Activated CD4-positive, alpha-beta T cell treated with anti-CD3 and anti-CD28 coated beads, Interleukin-2, amount 10 ng/mL, durations not matched to agents 7 days and 5 days (primary cell): ENCODE measurements around the gene FGA. TPM values are rescaled to one million over a fixed set of nuclear protein-coding genes. Genes with fewer than 3 reads are reported as not detected.
A peak's percentile ranks its signal among the peaks of the same experiment; 100 is the strongest.

Experiments used
- CTCF ChIA-PET: fragments of 350-600 bp; sonication (Branson Sonifier 250); formaldehyde crosslinking; loops from one replicate; lab custom pipeline; 2021; ENCODE audit warnings: antibody characterized with exemption; lab: Charles Lee
- POLR2A ChIA-PET: fragments of 350-600 bp; sonication (Branson Sonifier 250); formaldehyde crosslinking; loops from one replicate; lab custom pipeline; 2021; ENCODE audit warnings: antibody characterized with exemption; lab: Charles Lee
- DNase-seq: peaks from one replicate; pipeline ENCODE4 v3.0.0-alpha.2; 2020
- H3K27ac Mint-ChIP-seq: one replicate; pipeline ENCODE4 v1.8.0; 2021; ENCODE audit warnings: mild to moderate bottlenecking, moderate library complexity, mixed read lengths
- H3K27me3 Mint-ChIP-seq: one replicate; pipeline ENCODE4 v1.8.0; 2021; ENCODE audit warnings: mixed read lengths
- H3K36me3 Mint-ChIP-seq: one replicate; pipeline ENCODE4 v1.8.0; 2021; ENCODE audit warnings: low read depth, mixed read lengths
- H3K4me1 Mint-ChIP-seq: one replicate; pipeline ENCODE4 v1.8.0; 2021; ENCODE audit warnings: mixed read lengths
- H3K4me3 Mint-ChIP-seq: one replicate; pipeline ENCODE4 v1.8.0; 2021; ENCODE audit warnings: mild to moderate bottlenecking, moderate library complexity, mixed read lengths
- H3K9me3 Mint-ChIP-seq: one replicate; pipeline ENCODE4 v1.8.0; 2021; ENCODE audit warnings: mixed read lengths
- total RNA-seq, 2 experiments: library from RNA; stranded (reverse); gene quantifications; one replicate each; pipeline ENCODE4 v1.2.3, GENCODE V29; 2021

Gene FGA
- total RNA-seq = not detected

DNA sequence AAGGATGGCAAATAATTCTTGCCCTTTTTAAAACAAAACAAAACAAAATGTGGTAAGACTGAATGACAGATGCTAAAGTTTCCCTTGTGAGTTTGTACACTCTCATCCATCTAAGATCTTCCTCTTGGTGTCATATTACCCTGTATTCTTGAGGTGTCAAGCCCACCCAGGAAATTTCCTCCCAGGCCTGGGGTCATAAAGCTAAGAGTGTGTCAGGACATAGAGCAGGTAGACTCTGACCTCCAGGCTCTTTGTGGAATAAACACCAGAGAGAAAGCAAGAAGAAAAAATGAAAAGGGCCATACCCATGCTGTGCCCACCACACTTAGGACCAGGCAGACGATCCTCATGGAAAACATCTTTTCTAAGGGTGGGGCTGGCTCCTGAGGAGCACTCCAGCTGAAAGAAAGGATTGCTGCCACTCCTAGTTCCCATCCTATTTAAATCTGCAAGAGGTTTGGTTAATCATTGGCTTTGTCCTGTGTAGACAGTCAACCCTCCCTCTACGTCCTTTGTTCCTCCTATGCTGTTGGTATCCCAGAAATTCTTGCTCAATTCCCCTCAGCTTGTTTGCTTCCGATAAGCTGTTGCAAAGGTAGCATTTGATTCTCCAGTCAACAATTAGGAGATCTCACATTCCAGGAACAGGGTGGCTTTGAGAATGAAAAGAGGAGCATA lies at the start of gene FGA:
Gene FGA (minus strand): TSS at position 414 of the 678 bp plus-strand sequence. CDS start 55 bp downstream, at position 359.
- no peaks in the 10 kb centered on the region for H3K4me1 Mint-ChIP-seq
- DNase-seq = no peak
- ChIA-PET CTCF (no interaction called here), POLR2A (no interaction called here)
- peaks cover 18% of the 10 kb centered on the region for H3K27me3 Mint-ChIP-seq
- H3K4me3 Mint-ChIP-seq = no peak within 1 kb of the TSS
- H3K9me3 Mint-ChIP-seq = no peaks in the 10 kb centered on the region
- H3K27ac Mint-ChIP-seq = no peak within 1 kb of the TSS
- no peaks in the 10 kb centered on the region for H3K36me3 Mint-ChIP-seq

DNA sequence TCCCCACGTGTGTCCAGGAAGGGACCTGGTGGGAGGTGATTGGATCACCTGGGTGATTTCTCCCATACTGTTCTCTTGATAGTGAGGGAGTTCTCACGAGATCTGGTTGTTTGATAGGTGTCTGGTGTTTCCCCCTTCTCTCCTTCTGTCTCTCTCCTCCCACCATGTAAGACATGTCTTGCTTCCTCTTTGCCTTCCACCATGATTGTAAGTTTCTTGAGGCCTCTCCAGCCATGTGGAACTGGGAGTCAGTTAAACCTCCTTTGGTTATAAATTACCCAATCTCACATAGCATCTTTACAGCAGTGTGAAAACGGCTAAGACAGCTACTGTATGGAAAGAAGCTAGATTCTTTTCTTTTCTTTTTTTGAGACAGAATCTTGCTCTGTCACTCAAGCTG lies 43.5 kb upstream of the FGA start:
- H3K4me3 Mint-ChIP-seq = no peak overlapping the region
- no peaks in the 10 kb centered on the region for H3K36me3 Mint-ChIP-seq
- H3K27me3 Mint-ChIP-seq = peaks cover 29% of the 10 kb centered on the region
- H3K9me3 Mint-ChIP-seq = no peaks in the 10 kb centered on the region
- POLR2A ChIA-PET = no interaction called here
- H3K27ac Mint-ChIP-seq = no peak overlapping the region
- CTCF ChIA-PET = no interaction called here
- no peaks in the 10 kb centered on the region for H3K4me1 Mint-ChIP-seq
- no peak for DNase-seq

DNA sequence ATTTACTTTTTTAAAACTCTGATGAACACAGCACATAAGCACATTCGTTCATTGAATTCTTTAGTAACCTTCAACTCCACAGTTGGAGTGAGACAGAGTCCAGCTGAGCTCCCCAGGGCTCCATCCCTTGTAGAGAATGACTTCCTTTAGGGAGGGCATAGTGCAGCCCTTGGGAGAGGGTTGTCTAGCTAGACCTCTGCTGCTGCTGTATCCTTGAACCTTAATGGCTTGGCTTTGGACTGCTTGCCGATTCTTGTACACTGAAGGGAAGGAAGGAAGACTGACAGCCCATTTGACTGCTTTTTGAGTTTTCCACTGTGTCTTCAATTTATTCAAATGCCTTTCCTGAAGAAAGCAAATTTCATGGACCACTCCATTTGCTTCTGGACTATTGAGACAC lies 41.3 kb upstream of the FGA start:
- Mint-ChIP-seq H3K36me3 (no peaks in the 10 kb centered on the region), H3K4me3 (no peak overlapping the region), H3K27me3 (peaks cover 27% of the 10 kb centered on the region), H3K9me3 (no peaks in the 10 kb centered on the region), H3K4me1 (no peaks in the 10 kb centered on the region), H3K27ac (no peak overlapping the region)
- ChIA-PET CTCF (no interaction called here), POLR2A (no interaction called here)
- DNase-seq = no peak

DNA sequence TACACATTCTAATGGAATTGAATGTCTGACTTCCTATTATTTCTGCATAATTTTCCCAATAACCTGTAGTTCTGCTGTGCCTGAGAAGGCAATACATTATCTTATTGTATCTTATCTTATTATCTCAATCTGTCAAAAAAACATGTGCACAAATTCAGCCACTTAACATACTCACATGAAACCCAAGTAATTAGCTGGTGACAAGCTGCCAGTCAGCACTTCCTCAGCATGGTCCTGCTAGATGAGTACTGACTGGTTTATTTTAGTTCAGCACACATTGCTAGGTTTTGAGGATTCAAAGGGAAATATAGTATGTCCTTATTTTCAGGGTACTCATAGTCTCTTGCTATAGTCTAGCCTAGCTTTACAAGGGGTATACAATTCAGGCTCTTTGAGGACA lies 39.8 kb upstream of the FGA start:
- no peak overlapping the region for H3K27ac Mint-ChIP-seq
- ChIA-PET POLR2A (no interaction called here), CTCF (no interaction called here)
- H3K36me3 Mint-ChIP-seq = no peaks in the 10 kb centered on the region
- no peaks in the 10 kb centered on the region for H3K9me3 Mint-ChIP-seq
- H3K27me3 Mint-ChIP-seq = peaks cover 35% of the 10 kb centered on the region
- DNase-seq = no peak
- H3K4me3 Mint-ChIP-seq = no peak overlapping the region
- peaks cover 4% of the 10 kb centered on the region for H3K4me1 Mint-ChIP-seq

DNA sequence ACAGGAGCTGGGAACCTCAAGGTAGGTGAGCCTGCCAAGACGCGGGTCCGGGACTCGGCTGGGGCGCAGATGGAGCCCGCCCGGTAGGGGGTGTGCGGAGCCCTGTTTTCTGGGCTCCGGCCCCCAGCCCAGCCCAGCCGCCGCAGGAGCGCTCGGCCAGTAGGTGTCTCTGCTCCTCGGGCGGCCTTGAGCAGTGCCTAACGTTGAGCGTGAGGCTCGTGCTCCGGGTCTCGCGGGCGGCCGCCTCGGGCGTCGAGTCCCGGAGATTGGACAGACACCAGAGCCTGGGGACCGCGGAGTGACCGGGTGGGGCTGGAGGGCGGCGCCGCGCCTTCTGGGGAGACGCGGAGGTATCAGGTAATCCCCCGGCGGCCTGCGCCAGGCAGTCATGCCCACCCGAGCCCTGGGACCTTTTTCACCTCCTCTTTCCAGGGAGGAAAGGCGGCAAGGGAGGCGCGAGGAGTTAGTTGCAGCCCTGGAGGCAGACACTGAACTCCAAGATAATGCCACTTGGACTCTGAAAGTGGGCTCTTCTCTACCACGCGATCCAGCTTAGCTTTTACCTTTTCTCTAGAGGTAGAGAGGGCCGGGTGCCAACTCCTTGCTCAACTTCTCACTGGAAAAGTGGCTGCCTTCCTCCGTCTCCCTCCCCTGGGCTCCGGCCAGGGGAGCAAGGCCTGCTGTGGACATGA lies 36.4 kb upstream of the FGA start:
- CTCF ChIA-PET = no interaction called here
- H3K4me3 Mint-ChIP-seq = no peak overlapping the region
- DNase-seq = peak; percentile 48
- POLR2A ChIA-PET = no interaction called here
- peaks cover 4% of the 10 kb centered on the region for H3K4me1 Mint-ChIP-seq
- no peaks in the 10 kb centered on the region for H3K36me3 Mint-ChIP-seq
- no peaks in the 10 kb centered on the region for H3K9me3 Mint-ChIP-seq
- peaks cover 30% of the 10 kb centered on the region for H3K27me3 Mint-ChIP-seq
- H3K27ac Mint-ChIP-seq = no peak overlapping the region

DNA sequence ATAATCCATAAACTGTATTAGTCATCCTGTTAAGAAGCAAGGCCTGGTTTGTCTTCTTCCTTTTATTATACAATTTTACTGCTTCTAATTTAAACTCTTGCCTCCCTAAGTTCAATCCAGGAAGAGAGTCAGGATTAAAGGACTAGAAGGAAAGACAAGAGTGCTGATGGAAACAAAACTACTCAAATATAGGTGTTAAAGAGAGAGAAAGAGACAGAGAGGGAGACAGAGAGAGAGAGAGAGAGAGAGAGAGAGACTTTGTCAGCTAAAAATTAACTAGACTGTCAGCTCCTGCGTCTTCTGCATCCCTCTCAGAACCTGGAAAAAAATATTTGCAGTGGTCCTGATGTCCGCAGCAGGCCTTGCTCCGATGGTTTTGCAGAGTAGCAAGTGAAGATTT lies 35.4 kb upstream of the FGA start:
- Mint-ChIP-seq H3K27ac (no peak overlapping the region), H3K4me3 (no peak overlapping the region), H3K27me3 (peaks cover 29% of the 10 kb centered on the region), H3K4me1 (peaks cover 4% of the 10 kb centered on the region), H3K36me3 (no peaks in the 10 kb centered on the region), H3K9me3 (no peaks in the 10 kb centered on the region)
- ChIA-PET CTCF (interaction anchor here (1.4 to 1.5 kb wide), 2 partner anchors 11 to 14 kb away, joined by 4 to 9 read pairs; partner anchors contain the start of gene FGG), POLR2A (no interaction called here)
- DNase-seq = no peak

DNA sequence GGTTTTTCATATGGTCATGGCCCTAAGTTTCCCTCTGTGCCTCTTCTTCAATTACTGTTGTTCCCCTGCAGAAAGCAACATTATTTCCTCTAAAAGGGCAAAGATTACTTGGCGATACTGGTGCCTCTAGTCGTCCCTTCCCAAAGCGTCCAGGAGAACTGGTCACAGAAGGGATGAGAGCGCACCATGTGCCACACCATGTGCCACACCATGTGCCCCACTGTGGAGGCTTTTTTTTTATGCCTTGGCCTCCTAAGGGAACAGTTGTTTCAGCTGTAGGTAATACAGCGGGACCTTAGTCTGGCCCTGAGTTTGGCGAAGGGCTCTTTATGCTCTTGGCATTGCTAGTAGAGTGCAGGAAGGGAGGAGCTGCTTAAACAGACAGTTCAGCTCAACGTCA lies 33.5 kb upstream of the FGA start:
- Mint-ChIP-seq H3K4me1 (peaks cover 4% of the 10 kb centered on the region), H3K9me3 (no peaks in the 10 kb centered on the region), H3K4me3 (no peak overlapping the region), H3K36me3 (no peaks in the 10 kb centered on the region), H3K27me3 (peaks cover 24% of the 10 kb centered on the region), H3K27ac (no peak overlapping the region)
- DNase-seq = no peak
- ChIA-PET POLR2A (no interaction called here), CTCF (interaction anchor here (1.0 kb wide), 1 partner anchor 65 kb away, joined by 5 read pairs; no protein-coding TSS in a partner anchor)

DNA sequence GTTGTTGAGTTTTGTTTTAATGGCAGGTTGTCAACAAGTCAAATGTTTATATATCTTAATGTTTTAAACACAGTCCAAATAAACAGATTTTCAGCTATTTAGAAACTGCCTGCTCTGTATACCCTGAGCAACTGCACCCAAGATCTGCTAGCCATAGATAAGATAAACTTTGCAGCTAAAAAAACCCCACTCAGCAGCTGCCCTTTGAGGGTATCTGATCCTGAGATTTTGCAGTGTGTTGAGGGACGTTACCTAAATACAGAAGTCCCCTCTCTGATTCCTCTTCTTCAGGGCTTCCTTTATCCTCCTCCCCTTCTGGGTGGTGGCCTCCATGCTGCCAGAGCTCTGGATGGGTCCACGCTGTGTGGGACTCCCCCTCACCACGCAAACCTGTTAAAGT lies 32.9 kb upstream of the FGA start:
- H3K27ac Mint-ChIP-seq = no peak overlapping the region
- POLR2A ChIA-PET = no interaction called here
- H3K27me3 Mint-ChIP-seq = peaks cover 24% of the 10 kb centered on the region

DNA sequence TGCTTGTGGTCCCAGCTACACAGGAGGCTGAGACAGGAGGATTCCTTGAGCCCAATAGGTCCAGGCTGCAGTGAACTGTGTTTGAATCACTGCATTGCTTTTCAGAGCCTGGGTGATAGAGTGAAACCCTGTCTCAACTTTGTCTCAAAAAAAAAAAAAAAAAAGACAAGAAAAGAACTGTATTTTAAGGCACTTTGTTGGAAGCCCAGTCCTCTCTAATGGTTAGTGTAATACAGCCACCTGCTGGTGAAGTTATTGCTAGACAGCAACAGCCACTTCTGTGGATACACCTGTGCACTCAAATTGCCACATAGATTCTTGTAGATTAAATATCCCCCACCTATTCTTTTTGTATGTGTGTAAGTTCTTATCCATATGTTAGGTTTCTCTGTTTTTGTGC lies 32.1 kb upstream of the FGA start:
- Mint-ChIP-seq H3K36me3 (no peaks in the 10 kb centered on the region), H3K27ac (no peak overlapping the region), H3K9me3 (no peaks in the 10 kb centered on the region), H3K27me3 (peaks cover 24% of the 10 kb centered on the region), H3K4me3 (no peak overlapping the region), H3K4me1 (peaks cover 5% of the 10 kb centered on the region)
- POLR2A ChIA-PET = no interaction called here
- DNase-seq = peak; percentile 57
- CTCF ChIA-PET = interaction anchor here (1.0 kb wide), 1 partner anchor 64 kb away, joined by 3 read pairs; no protein-coding TSS in a partner anchor

More for the DNA sequence above, 32.9 kb upstream of the FGA start:
- Mint-ChIP-seq H3K4me3 (no peak overlapping the region), H3K9me3 (no peaks in the 10 kb centered on the region), H3K4me1 (peaks cover 4% of the 10 kb centered on the region), H3K36me3 (no peaks in the 10 kb centered on the region)
- no peak for DNase-seq
- CTCF ChIA-PET = interaction anchor here (1.0 kb wide), 1 partner anchor 64 kb away, joined by 5 read pairs; no protein-coding TSS in a partner anchor

DNA sequence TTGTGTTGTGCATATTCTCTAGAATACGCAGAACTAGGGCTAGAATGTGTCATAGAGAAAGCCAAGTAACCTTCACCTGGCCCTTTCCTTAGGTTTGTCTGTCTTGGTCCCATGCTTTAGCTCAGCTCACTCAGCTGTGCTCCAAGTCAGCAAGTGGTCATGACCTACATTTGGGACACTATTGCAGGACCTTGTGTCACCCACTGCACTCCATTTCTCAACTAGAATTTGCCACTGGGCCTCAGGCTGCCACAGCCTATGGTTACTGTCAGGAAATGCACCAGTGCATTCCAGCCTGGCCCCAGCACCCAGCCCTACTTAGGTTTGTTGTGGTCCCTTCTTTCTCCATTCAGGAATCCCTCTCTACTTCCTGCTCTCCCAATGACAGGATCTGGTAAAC lies 29.6 kb upstream of the FGA start:
- Mint-ChIP-seq H3K27me3 (peaks cover 13% of the 10 kb centered on the region), H3K4me1 (peaks cover 19% of the 10 kb centered on the region), H3K36me3 (peaks cover 8% of the 10 kb centered on the region), H3K9me3 (peaks cover 4% of the 10 kb centered on the region), H3K4me3 (no peak overlapping the region), H3K27ac (no peak overlapping the region)
- ChIA-PET CTCF (interaction anchor here (1.5 to 1.6 kb wide), 2 partner anchors 61 to 70 kb away, joined by 3 to 6 read pairs; partner anchors contain the start of gene PLRG1), POLR2A (no interaction called here)
- no peak for DNase-seq

DNA sequence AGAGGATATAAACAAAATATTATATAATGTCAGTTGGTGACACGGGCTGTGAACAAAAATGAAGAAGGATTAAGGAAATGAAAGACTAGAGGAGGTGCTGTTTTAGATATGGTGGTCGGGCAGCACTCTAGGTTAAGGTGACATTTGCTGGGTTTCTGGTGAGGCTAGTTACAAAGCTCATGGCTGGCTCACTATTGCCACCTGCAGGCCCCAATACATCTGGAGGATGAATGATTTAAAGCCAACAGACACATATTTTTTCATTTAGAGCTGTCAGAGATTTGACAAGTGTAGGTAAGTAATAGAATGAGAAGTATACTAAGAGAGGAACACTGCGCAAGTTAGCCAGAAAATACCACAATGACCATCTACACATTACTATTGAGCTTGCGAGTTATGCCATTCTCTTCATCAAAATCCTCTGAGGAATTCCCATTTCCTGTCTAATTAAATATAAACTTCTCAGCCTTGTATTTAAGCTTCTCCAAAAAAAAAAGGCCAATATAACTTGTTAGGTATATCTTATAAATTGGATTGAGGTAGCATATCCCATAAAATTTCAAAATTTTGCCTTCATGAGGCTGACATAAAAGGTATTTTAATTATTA lies 28.3 kb upstream of the FGA start:
- peaks cover 4% of the 10 kb centered on the region for H3K9me3 Mint-ChIP-seq
- DNase-seq = peak; percentile 78
- H3K27me3 Mint-ChIP-seq = peaks cover 15% of the 10 kb centered on the region
- ChIA-PET CTCF (interaction anchor here (0.8 to 1.7 kb wide), 7 partner anchors 10 to 72 kb away, joined by 3 to 8 read pairs (median 3); no protein-coding TSS in a partner anchor), POLR2A (no interaction called here)
- peaks cover 8% of the 10 kb centered on the region for H3K36me3 Mint-ChIP-seq
- H3K4me3 Mint-ChIP-seq = no peak overlapping the region
- H3K27ac Mint-ChIP-seq = no peak overlapping the region
- H3K4me1 Mint-ChIP-seq = peaks cover 19% of the 10 kb centered on the region

DNA sequence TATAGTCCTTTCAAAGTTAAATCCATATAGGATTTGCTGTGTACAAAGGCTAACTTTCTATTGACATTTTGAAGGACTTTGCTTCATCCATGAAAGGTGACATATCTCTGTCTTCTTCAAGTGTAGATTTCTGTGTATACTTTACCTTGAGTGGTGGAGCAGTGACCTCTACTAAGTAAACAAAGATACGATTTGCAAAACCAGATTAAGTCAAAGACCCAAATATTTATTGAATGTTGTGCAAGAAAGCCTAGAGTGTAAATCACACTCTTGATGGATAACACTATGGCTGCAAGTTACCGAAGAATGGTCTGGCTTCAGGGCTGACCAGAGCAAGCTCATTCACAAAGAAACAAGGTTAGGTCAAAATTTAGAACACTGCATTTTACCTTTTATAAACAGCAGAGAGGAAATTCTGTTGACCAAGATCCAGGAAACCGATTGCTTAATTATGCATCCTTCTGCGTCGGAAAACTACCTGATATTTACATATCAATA lies 27.3 kb upstream of the FGA start:
- peaks cover 8% of the 10 kb centered on the region for H3K36me3 Mint-ChIP-seq
- CTCF ChIA-PET = interaction anchor here (0.9 to 1.7 kb wide), 4 partner anchors 9 to 69 kb away, joined by 3 to 8 read pairs (median 3); no protein-coding TSS in a partner anchor
- POLR2A ChIA-PET = no interaction called here

More for the DNA sequence above, 27.3 kb upstream of the FGA start:
- H3K27ac Mint-ChIP-seq = no peak overlapping the region
- peaks cover 19% of the 10 kb centered on the region for H3K4me1 Mint-ChIP-seq
- H3K27me3 Mint-ChIP-seq = peaks cover 17% of the 10 kb centered on the region
- DNase-seq = no peak
- no peak overlapping the region for H3K4me3 Mint-ChIP-seq
- H3K9me3 Mint-ChIP-seq = peaks cover 4% of the 10 kb centered on the region
